DOHH2 (cell line): ENCODE results near the gene BDH1.
"Not testable (repeated sequence)": the region's sequence is repeated elsewhere in the genome, so short reads cannot be mapped to it uniquely, and the experiment has no call there.

Experiments used
- H3F3A ChIP-seq: fragments of 200-600 bp; sonication (generic), shearing (Covaris generic); 2 replicates; pipeline ENCODE4 v1.6.0; 2016; ENCODE audit warnings: antibody characterized with exemption, mild to moderate bottlenecking; ENCODE audit not compliant: control insufficient read depth, insufficient read depth
- H3K27ac ChIP-seq: fragments of 200-600 bp; sonication (generic); 2 replicates; pipeline ENCODE4 v1.5.1; 2014; ENCODE audit warnings: low read depth, mild to moderate bottlenecking, low read length, moderate library complexity
- H3K27me3 ChIP-seq: fragments of 200-600 bp; sonication (generic); 2 replicates; pipeline ENCODE4 v1.6.1; 2014; ENCODE audit warnings: mild to moderate bottlenecking, low read length, mixed read lengths; ENCODE audit not compliant: control insufficient read depth
- H3K36me3 ChIP-seq: fragments of 200-600 bp; sonication (generic); 2 replicates; pipeline ENCODE4 v1.6.1; 2014; ENCODE audit warnings: mild to moderate bottlenecking, low read length, moderate library complexity, mixed read lengths; ENCODE audit not compliant: control insufficient read depth
- H3K4me1 ChIP-seq: fragments of 200-600 bp; sonication (generic); 2 replicates; pipeline ENCODE4 v1.6.1; 2014; ENCODE audit warnings: mild to moderate bottlenecking, low read length, mixed read lengths; ENCODE audit not compliant: control insufficient read depth
- H3K4me2 ChIP-seq: fragments of 200-600 bp; sonication (generic); 2 replicates; pipeline ENCODE4 v1.6.0; 2014; ENCODE audit warnings: mild to moderate bottlenecking, low read length, moderate library complexity
- H3K4me3 ChIP-seq: fragments of 200-600 bp; sonication (generic); 2 replicates; pipeline ENCODE4 v1.5.1; 2014; ENCODE audit warnings: mild to moderate bottlenecking, low read length, mixed read lengths
- H3K79me2 ChIP-seq: fragments of 200-600 bp; sonication (generic); 2 replicates; pipeline ENCODE4 v1.6.1; 2014; ENCODE audit warnings: mild to moderate bottlenecking, low read length, mixed read lengths; ENCODE audit not compliant: control insufficient read depth
- H3K9me2 ChIP-seq: fragments of 200-600 bp; sonication (generic); replicated peaks from 2 replicates; pipeline ENCODE4 v1.6.1; 2014; ENCODE audit warnings: mild to moderate bottlenecking, low read length, mixed read lengths; ENCODE audit not compliant: control insufficient read depth
- H3K9me3 ChIP-seq: fragments of 200-600 bp; sonication (generic); 2 replicates; pipeline ENCODE4 v1.6.1; 2014; ENCODE audit warnings: antibody characterized with exemption, low read length, mixed read lengths; ENCODE audit not compliant: control insufficient read depth, insufficient read depth
- H4K20me1 ChIP-seq: fragments of 200-600 bp; sonication (generic); 2 replicates; pipeline ENCODE4 v1.6.0; 2014; ENCODE audit warnings: low read depth, mild to moderate bottlenecking, antibody characterized with exemption, low read length, moderate library complexity; ENCODE audit not compliant: control insufficient read depth, insufficient read depth
- CTCF ChIP-seq: fragments of 200-600 bp; sonication (generic); IDR thresholded peaks from one replicate; pipeline ENCODE4 v1.5.1; 2014; ENCODE audit warnings: antibody characterized with exemption, mild to moderate bottlenecking, low read depth, low read length; ENCODE audit not compliant: poor library complexity, severe bottlenecking
- EZH2phosphoT487 ChIP-seq: fragments of 200-600 bp; sonication (generic); IDR thresholded peaks from 2 replicates; pipeline ENCODE4 v1.6.1; 2017; ENCODE audit warnings: borderline replicate concordance, mild to moderate bottlenecking, antibody characterized with exemption, low read length, moderate library complexity, mixed read lengths

Gene BDH1

GRCh38 chr3:197519801-197520211, 36.0 kb downstream of the BDH1 start:
- Histone ChIP-seq H3K4me1 (peaks cover 15% of the 10 kb centered on the region), H3K36me3 (peaks cover 69% of the 10 kb centered on the region), H3F3A (peaks cover 7% of the 10 kb centered on the region), H3K27me3 (no peaks in the 10 kb centered on the region), H3K79me2 (no peaks in the 10 kb centered on the region), H3K9me2 (no peaks in the 10 kb centered on the region), H3K4me3 (no peak overlapping the region), H3K4me2 (no peak overlapping the region), H3K27ac (no peak overlapping the region), H3K9me3 (peaks cover 10% of the 10 kb centered on the region; the same call in 1 of the 2 replicates), H4K20me1 (no peaks in the 10 kb centered on the region)
- TF ChIP-seq CTCF, result no peak
- TF ChIP-seq EZH2phosphoT487, result no peak

GRCh38 chr3:197518881-197519421, 36.8 kb downstream of the BDH1 start:
- H3K27ac ChIP-seq, result peak overlapping the region; percentile 57

GRCh38 chr3:197517922-197518683, 37.7 kb downstream of the BDH1 start:
- H3K9me2 ChIP-seq, H3K9me3 ChIP-seq, H3K4me3 ChIP-seq, H3F3A ChIP-seq, H3K4me2 ChIP-seq, H3K79me2 ChIP-seq, H4K20me1 ChIP-seq, H3K27me3 ChIP-seq: not testable (repeated sequence)
- peaks cover 80% of the 10 kb centered on the region for H3K36me3 ChIP-seq
- peak overlapping the region; percentile 57 for H3K27ac ChIP-seq
- H3K4me1 ChIP-seq, result peaks cover 22% of the 10 kb centered on the region

More at GRCh38 chr3:197518881-197519421, 36.8 kb downstream of the BDH1 start:
- Histone ChIP-seq H3K36me3 (peaks cover 77% of the 10 kb centered on the region), H3K9me3 (peaks cover 10% of the 10 kb centered on the region; the same call in 1 of the 2 replicates), H3K9me2 (no peaks in the 10 kb centered on the region), H3K4me2 (no peak overlapping the region), H3K4me1 (peaks cover 18% of the 10 kb centered on the region), H3K4me3 (no peak overlapping the region), H3K27me3 (no peaks in the 10 kb centered on the region), H3K79me2 (no peaks in the 10 kb centered on the region), H4K20me1 (no peaks in the 10 kb centered on the region), H3F3A (peaks cover 7% of the 10 kb centered on the region)
- no peak for TF ChIP-seq CTCF
- no peak for TF ChIP-seq EZH2phosphoT487

- not testable (repeated sequence) for H3K27me3 ChIP-seq, H3K9me3 ChIP-seq, H3K9me2 ChIP-seq, H3K4me3 ChIP-seq, H4K20me1 ChIP-seq, H3F3A ChIP-seq, H3K79me2 ChIP-seq
- Histone ChIP-seq H3K4me1 (peaks cover 22% of the 10 kb centered on the region), H3K4me2 (peak overlapping the region; percentile 44; the same call in 1 of the 2 replicates), H3K36me3 (peaks cover 81% of the 10 kb centered on the region), H3K27ac (peak overlapping the region; percentile 57)
Observed at GRCh38 chr3:197516890-197517606, 38.7 kb downstream of the BDH1 start.
